Mucosa of gallbladder (tissue), 1 donor: Measurements from ENCODE around the gene SYT7. TPM values are rescaled to one million over a fixed set of nuclear protein-coding genes. Genes with fewer than 3 reads are reported as not detected.

Experiments used
- DNase-seq: peaks from one replicate; pipeline ENCODE4 v3.0.0-alpha.2; 2020; ENCODE audit warnings: low spot score
- total RNA-seq: library from RNA; stranded (reverse); gene quantifications from one replicate; pipeline ENCODE4 v1.2.1, GENCODE V29; 2021
- donor health status: DM: no; HTN: no; CAD: no.

The SYT7 gene
- total RNA-seq, 1 donor from 2014 or later, result 1.5 TPM

- DNase-seq, result no peak
These were observed 44.1 kb downstream of the SYT7 start for GRCh38 chr11:61536676-61537270.

GRCh38 chr11:61535998-61536675 is 44.7 kb downstream of the SYT7 start:
- no peak for DNase-seq

GRCh38 chr11:61534933-61535839 is 45.7 kb downstream of the SYT7 start:
- DNase-seq, result no peak

GRCh38 chr11:61534025-61534932 is 46.6 kb downstream of the SYT7 start:
- no peak for DNase-seq

GRCh38 chr11:61533401-61533800 is 47.5 kb downstream of the SYT7 start:
- no peak for DNase-seq

- no peak for DNase-seq
These were observed 47.9 kb downstream of the SYT7 start for GRCh38 chr11:61533039-61533375.

GRCh38 chr11:61532134-61533038 is 48.5 kb downstream of the SYT7 start:
- peak; percentile 37 for DNase-seq

- no peak for DNase-seq
These were observed 49.8 kb downstream of the SYT7 start for GRCh38 chr11:61531044-61531443.

GRCh38 chr11:61529537-61530225 is 51.2 kb downstream of the SYT7 start:
- DNase-seq, result no peak

- DNase-seq, result no peak
These were observed 52.8 kb downstream of the SYT7 start for GRCh38 chr11:61528114-61528513.

- no peak for DNase-seq
These were observed 53.7 kb downstream of the SYT7 start for GRCh38 chr11:61526956-61527731.

- DNase-seq, result no peak
These were observed 54.6 kb downstream of the SYT7 start for GRCh38 chr11:61526229-61526628.

- DNase-seq, result no peak
These were observed 55.8 kb downstream of the SYT7 start for GRCh38 chr11:61524963-61525587.

GRCh38 chr11:61524446-61524845 is 56.4 kb downstream of the SYT7 start:
- DNase-seq, result no peak

GRCh38 chr11:61522881-61523280 is 58.0 kb downstream of the SYT7 start:
- no peak for DNase-seq

GRCh38 chr11:61518032-61518795 is 62.7 kb downstream of the SYT7 start:
- DNase-seq, result no peak

- DNase-seq, result no peak
These were observed 64.0 kb downstream of the SYT7 start for GRCh38 chr11:61516675-61517572.
